ENCODE results near the gene TBC1D9B.

DNA sequence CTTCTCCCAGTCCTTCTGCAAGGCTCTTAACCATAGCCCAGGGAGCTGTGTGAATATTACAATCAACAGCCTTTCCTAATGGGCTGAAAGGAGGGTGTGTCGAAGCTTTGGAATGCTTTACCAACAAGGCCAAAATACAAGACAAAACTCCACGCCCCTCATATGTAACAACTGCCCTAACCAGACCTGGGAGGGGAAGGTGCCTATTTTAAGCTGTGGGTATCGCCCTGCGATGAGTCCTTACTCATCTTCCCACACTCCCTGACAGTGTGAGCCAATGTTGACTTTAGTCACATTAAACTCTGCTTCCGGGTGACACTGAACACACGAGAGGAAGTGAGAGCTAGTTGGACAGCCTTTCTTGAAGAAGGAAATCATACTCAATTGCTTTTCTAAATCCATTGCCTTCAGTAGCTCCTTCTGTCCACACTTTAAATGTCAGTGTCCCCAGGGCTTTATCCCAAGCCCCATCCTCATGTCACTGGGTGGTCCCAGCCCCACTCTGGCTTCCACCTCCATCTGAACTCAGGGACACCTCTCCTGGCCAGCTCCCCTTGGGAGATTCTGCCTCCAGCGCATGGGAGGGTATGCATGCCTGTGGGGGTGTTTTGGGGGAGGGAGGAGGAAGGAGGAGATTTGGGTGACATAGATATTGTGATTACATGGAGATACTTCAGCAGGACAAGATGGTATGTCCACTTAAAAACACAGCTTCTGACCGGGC lies 6.5 kb upstream of the TBC1D9B start:
- TF ChIP-seq NFRKB (IDR thresholded peaks at IDR 0.05; ENCODE audit: low read depth) (no peak), SRSF1 (IDR thresholded peaks at IDR 0.05; ENCODE audit: low read depth, low read length) (no peak), EP300 (IDR thresholded peaks at IDR 0.05; ENCODE audit: low read length) (no peak), TAF1 (IDR thresholded peaks at IDR 0.05; ENCODE audit: control insufficient read depth, extremely low read depth, insufficient read depth, low read length, severe bottlenecking) (no peak), HDGF (IDR thresholded peaks at IDR 0.05) (no peak), CREB3 (tag; conservative IDR thresholded peaks at IDR 0.05; ENCODE audit: low read depth) (no peak), SMAD4 (CRISPR knock-in tag; conservative IDR thresholded peaks at IDR 0.05) (no peak), NCOA6 (IDR thresholded peaks at IDR 0.05) (no peak), ZFP36 (IDR thresholded peaks at IDR 0.05; ENCODE audit: low read depth, low read length, partially characterized antibody) (no peak), CHD1 (IDR thresholded peaks at IDR 0.05; ENCODE audit: low read length) (no peak)
- TF ChIP-seq, protein P1, sequence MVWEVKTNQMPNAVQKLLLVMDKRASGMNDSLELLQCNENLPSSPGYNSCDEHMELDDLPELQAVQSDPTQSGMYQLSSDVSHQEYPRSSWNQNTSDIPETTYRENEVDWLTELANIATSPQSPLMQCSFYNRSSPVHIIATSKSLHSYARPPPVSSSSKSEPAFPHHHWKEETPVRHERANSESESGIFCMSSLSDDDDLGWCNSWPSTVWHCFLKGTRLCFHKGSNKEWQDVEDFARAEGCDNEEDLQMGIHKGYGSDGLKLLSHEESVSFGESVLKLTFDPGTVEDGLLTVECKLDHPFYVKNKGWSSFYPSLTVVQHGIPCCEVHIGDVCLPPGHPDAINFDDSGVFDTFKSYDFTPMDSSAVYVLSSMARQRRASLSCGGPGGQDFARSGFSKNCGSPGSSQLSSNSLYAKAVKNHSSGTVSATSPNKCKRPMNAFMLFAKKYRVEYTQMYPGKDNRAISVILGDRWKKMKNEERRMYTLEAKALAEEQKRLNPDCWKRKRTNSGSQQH (CRISPR knock-in tag; IDR thresholded peaks at IDR 0.05), result no peak

Data from K562 (cell line).